GM18907 (cell line): ENCODE data around the gene BUB1.
"Not testable (repeated sequence)": the region's sequence is repeated elsewhere in the genome, so short reads cannot be mapped to it uniquely, and the experiment has no call there.

Experiments used
- ATAC-seq: cut with Tn5 transposase; IDR thresholded peaks from one replicate; pipeline ENCODE4 v1.9.1; 2021; ENCODE audit warnings: mild to moderate bottlenecking, moderate library complexity; ENCODE audit not compliant: unreplicated experiment

Gene BUB1

GRCh38 chr2:110691612-110692258, 13.9 kb upstream of the BUB1 start:
- no peak for ATAC-seq

GRCh38 chr2:110690083-110690965, 12.5 kb upstream of the BUB1 start:
- ATAC-seq: no peak

DNA sequence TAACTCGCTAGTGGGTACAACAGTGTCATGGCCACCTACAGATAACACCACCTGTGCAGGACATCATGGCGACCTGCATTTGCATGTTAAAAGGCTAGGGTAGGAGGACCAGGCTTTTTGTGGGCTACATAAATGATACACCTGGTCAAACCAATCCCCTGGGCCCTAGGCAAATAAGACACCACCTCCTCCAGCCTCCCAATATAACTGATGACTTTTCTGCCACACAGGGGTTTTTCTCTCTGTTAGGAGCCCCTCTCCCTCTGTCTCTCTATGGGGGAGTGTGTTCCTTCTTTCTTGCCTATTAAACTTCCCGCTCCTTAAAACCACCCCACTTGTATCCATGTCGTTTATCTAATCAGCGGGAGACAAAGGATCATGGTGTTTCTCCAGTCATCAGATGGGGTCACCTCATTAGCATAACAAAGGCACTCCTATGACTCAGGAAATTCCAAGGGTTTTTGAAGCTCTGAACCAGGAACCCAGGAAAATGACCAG, 10.8 kb upstream of the BUB1 start:
- no peak for ATAC-seq

DNA sequence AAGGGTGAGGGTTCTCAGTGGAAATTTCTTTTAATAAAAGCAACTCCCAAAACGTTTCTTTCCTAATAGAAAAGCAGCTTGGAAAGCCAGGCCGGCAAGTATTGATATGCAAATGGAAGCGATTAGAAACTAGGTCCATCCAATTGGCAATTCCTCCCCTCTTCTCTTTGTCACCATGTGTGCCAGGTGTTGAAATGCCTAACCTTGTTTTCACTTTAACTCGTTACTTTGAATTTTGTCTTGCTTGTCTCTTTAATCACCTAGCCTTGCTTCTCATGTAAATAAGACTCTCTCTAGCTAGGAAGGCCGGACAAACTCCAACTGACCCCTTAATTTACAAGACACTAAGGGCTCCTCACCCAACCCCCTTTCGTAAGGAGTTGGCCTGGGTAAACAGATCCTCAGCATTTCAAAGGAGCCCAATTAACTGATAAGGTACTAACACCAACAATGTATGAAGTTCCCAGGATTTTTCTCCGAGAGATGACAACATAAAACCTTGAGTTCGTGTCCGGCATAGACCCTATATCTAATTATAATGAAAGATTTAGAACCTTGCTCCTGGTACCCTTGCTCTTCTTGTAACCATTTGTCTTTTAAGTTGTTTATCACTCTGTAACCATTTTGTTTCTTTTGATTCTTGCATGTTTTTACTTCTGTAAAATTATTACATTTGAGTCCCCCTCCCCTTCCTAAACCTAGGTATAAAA, 10.1 kb upstream of the BUB1 start:
- ATAC-seq: not testable (repeated sequence)

DNA sequence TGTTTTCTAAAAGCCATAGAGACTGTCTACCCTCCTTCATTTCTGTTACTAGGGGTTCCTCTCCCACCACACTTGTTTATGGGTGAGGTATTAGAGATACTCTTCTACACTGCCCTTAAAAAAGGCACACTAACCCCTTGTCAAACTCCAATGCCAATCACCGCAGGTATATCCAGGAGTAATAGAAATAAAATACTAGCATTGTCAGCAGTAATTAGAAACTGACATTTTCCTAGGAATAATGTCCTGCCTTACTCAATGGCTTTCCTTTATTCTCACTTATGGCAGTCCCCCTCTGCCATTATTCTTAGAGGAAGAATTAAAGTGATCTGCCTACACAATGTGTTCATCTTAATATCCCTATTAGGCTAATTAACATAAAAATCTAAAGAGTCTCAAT, 5.0 kb upstream of the BUB1 start:
- no peak for ATAC-seq

GRCh38 chr2:110682267-110682666, 4.4 kb upstream of the BUB1 start:
- ATAC-seq: no peak

DNA sequence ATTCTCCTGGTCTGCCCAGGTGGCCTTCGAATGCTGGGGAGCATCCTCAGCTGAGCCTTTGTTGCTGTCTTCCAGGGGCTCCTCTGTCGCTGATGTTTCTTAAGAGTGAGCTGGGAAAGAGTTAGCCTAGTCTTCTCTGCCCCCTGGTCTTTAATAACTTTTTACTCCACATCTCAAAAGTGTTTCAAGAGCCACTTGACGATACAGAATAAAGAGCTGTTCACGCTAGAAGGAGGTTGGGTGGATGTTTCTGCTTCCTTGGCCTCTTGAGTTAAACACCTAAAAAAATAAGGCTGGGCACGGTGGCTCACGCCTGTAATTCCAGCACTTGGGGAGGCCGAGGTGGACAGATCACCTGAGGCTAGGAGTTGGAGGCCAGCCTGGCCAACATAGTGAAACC, 2.8 kb upstream of the BUB1 start:
- ATAC-seq: no peak

DNA sequence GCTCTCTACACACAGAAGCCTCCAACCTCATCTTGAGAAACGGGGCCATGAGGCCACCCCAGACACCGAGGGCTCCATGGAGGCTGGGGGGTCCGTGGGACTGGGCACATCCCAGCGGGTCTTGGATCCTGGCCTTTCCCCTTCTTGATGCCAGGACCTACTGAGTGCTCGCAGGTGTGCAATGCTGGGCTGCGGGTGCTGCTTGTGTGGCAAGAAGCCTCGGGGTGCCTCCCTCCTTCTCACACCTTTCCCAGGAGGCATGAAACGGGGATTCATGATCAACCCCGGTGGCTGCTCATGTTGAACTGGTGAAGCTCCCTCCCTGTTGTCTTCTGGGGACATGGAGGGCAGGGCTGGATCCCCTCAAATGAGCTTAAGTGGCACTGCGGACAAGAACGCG, 2.0 kb upstream of the BUB1 start:
- no peak for ATAC-seq

- ATAC-seq: no peak
Observed at GRCh38 chr2:110679337-110679707, 1.5 kb upstream of the BUB1 start.

DNA sequence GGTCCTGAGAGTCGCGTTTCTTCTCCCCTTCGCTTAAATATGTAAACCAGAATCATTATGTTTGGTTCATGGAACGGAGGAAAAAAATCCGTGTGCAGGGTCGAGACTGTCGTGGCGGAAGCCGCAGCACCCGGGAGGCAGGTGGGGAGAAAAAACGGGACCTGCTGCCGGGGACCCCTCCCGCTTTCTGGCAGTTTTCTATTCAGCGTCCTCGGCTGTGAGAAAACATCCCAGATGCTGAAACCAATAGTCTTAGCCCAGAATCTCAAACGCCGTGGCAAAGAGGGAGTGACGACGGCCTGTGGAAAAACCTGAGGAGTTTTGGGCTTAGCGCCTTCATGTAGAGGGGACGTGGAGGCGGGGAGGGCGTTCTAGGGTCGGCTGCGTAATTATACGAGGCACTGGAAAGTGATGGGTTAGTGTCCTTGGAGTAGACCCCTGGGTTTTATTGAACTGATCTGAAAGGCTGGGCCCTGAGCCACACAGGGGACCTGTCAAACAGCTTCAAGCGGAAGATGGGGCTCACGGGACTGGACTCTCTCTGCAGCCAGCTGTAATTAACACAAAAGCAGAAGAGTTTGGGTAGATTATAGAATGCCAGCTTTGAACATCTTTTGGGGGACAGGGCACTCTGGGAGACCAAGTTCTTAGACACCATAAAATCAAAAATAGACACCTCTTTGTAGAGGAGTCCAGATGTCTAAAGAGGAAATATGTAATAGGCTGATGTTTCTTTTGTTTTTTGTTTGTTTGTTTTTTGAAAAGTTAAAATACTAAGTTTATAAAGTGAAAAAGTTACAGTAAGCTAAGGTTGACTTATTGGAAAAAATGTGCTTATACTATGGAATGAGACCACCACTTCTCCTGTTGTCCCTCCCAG, 834 bp upstream of the BUB1 start:
- ATAC-seq: peak; percentile 0

GRCh38 chr2:110677080-110677479, 783 bp downstream of the BUB1 start:
- no peak for ATAC-seq

GRCh38 chr2:110675679-110676078, 2.2 kb downstream of the BUB1 start:
- no peak for ATAC-seq

- peak; percentile 88 for ATAC-seq
Observed at GRCh38 chr2:110674620-110675555, 3.0 kb downstream of the BUB1 start.

DNA sequence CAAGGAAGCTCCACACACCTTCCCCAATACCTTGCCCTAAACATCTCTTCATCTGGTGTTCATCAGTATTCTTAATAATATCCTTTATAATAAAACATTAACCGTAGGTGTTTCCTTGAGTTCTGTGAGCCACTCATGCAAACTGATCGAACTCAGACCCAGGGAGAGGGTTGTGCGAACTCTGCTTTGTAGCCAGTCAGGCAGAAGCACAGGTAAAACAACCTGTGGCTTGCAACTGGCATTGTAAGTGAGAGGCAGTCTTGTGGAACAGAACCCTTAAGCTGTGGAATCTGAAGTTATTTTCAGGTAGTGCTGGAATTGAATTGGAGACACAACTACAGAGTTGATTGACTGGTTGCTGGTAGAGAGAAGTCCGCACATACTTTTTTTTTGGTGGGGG, 4.7 kb downstream of the BUB1 start:
- no peak for ATAC-seq

DNA sequence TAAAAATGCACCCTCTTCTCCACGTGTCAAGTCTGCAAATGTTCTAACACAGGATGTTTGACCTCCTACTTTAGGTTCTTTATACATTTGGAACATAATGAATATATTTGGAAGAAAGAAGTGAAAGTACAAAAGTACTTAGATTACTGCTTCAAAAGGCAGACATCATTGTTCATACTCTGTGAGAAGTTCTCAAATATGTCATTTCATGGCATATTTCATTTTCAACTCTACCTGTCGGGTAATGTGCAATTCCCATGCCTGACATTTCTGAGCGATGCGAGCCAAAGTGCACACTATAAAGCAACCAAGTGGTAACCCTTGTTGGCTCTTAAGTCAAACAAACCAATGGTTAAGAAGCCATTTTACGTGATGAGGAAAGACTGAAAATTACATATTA, 7.0 kb downstream of the BUB1 start:
- no peak for ATAC-seq

DNA sequence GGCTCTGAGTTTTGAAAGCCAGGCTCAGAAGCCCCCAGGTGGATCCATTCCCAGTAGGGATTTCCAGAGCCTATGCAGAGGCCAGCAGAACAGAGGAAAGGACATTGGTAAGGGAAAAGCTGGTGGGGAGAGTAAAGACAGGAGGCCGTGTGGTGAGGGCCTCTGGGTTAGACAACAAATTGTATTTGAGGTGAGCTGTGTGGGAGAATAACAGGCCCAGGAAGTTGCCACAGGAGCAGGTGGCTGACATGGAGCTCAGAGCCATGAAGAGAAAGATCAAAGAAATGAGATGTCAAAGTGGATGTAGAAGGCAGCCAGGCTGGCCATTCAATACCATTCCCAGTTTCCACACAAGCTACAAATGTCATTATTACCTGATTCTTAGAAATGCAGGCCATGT, 8.8 kb downstream of the BUB1 start:
- no peak for ATAC-seq

- no peak for ATAC-seq
Observed at GRCh38 chr2:110667071-110667470, 10.8 kb downstream of the BUB1 start.

DNA sequence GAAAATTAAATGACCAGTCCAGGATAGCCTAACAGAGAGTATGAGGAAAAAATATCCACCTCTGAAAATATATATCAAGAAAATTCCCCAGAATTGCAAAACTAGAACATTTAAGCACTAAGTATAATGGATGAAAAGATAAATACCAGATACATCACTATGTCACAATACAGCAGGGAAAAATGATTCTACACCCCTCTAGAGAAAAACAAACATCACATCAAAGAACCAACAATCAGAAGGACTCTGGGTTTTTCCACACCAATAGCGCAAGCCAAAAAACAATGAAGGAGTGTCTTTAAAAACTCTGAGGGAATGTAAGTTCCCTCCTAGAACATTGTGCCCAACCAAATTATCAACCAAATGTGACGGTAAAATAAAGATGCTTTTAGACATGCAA, 13.7 kb downstream of the BUB1 start:
- ATAC-seq: no peak

- ATAC-seq: no peak
Observed at GRCh38 chr2:110662560-110662959, 15.3 kb downstream of the BUB1 start.

DNA sequence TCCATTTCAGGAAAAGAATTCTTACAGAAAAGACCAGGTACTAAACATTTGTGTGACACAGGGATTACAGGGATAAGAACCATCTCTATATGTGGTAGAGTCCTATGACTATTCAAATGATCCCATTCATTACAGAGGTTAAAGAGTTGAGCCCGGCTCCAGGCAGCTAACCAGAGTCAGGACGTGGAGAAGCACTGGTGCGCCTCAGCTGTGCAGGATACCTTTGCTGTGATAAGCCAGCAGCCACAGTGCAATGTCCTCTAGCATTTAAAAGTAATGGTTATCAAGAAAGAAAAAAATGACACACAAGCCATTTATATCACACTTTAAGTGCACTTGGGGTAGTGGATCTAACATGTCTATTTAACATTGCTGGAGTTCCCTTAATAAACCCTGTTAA, 17.3 kb downstream of the BUB1 start:
- ATAC-seq: no peak
